HG02759 (cell line): ENCODE measurements around the gene ROR2.

Experiments
- ATAC-seq: cut with Tn5 transposase; IDR thresholded peaks from one replicate; pipeline ENCODE4 v1.9.1; 2021; ENCODE audit warnings: mild to moderate bottlenecking, moderate library complexity; ENCODE audit not compliant: unreplicated experiment

ROR2 gene

GRCh38 chr9:91755761-91756509, 194.1 kb downstream of the ROR2 start:
- no peak for ATAC-seq

- ATAC-seq: no peak
These were observed 196.3 kb downstream of the ROR2 start for GRCh38 chr9:91753711-91754110.

GRCh38 chr9:91751922-91752321, 198.1 kb downstream of the ROR2 start:
- ATAC-seq: no peak

GRCh38 chr9:91750343-91750742, 199.7 kb downstream of the ROR2 start:
- no peak for ATAC-seq

GRCh38 chr9:91746904-91747303, 203.1 kb downstream of the ROR2 start:
- ATAC-seq: no peak

- ATAC-seq: no peak
These were observed 203.7 kb downstream of the ROR2 start for GRCh38 chr9:91746357-91746756.

GRCh38 chr9:91744114-91744513, 205.9 kb downstream of the ROR2 start:
- ATAC-seq: no peak

GRCh38 chr9:91741522-91741921, 208.5 kb downstream of the ROR2 start:
- ATAC-seq: no peak

GRCh38 chr9:91740701-91741100, 209.3 kb downstream of the ROR2 start:
- no peak for ATAC-seq

GRCh38 chr9:91736898-91737601, 213.0 kb downstream of the ROR2 start:
- no peak for ATAC-seq

- no peak for ATAC-seq
These were observed 213.7 kb downstream of the ROR2 start for GRCh38 chr9:91736311-91736710.

- ATAC-seq: no peak
These were observed 215.0 kb downstream of the ROR2 start for GRCh38 chr9:91735049-91735448.

GRCh38 chr9:91734371-91734981, 215.6 kb downstream of the ROR2 start:
- ATAC-seq: no peak

- no peak for ATAC-seq
These were observed 216.9 kb downstream of the ROR2 start for GRCh38 chr9:91733006-91733624.

GRCh38 chr9:91732187-91733005, 217.6 kb downstream of the ROR2 start:
- ATAC-seq: no peak

- no peak for ATAC-seq
These were observed 219.2 kb downstream of the ROR2 start for GRCh38 chr9:91730806-91731205.

- no peak for ATAC-seq
These were observed 220.5 kb downstream of the ROR2 start for GRCh38 chr9:91729558-91729842.

- ATAC-seq: no peak
These were observed 222.1 kb downstream of the ROR2 start for GRCh38 chr9:91727972-91728371.

GRCh38 chr9:91727316-91727861, 222.6 kb downstream of the ROR2 start:
- no peak for ATAC-seq

GRCh38 chr9:91726406-91727100, 223.5 kb downstream of the ROR2 start:
- ATAC-seq: no peak
